GM12878 (cell line): ENCODE results near the gene SURF4.

Experiments used
- BCL11A ChIP-seq: IDR thresholded peaks from 2 replicates; pipeline ENCODE4 v1.6.1; 2011; ENCODE audit warnings: low read depth, low read length
- BHLHE40 ChIP-seq, 2 experiments: fragments of 450-650 bp in 1 of 2; IDR thresholded peaks; 2 replicates each; pipeline ENCODE4 v1.6.1; 2011 to 2017; ENCODE audit warnings: low read depth in 2 of 2, borderline replicate concordance in 1 of 2, improper control_type of control experiment in 1 of 2, low read length in 1 of 2, mild to moderate bottlenecking in 1 of 2
- CHD1 ChIP-seq: IDR thresholded peaks from 2 replicates; pipeline ENCODE4 v1.6.1; 2012; ENCODE audit warnings: low read depth, low read length, improper control_type of control experiment
- ESRRA ChIP-seq: IDR thresholded peaks from 2 replicates; pipeline ENCODE4 v1.6.1; 2012; ENCODE audit warnings: mild to moderate bottlenecking, low read length, improper control_type of control experiment
- EZH2 ChIP-seq: IDR thresholded peaks from 2 replicates; pipeline ENCODE4 v1.6.1; 2012; ENCODE audit warnings: low read depth, mild to moderate bottlenecking, control low read depth, inconsistent platforms, low read length, borderline replicate concordance; ENCODE audit not compliant: control insufficient read depth
- GABPA ChIP-seq: IDR thresholded peaks from 2 replicates; pipeline ENCODE4 v1.6.1; 2014; ENCODE audit warnings: antibody characterized with exemption, low read depth, mild to moderate bottlenecking, inconsistent platforms
- POLR2AphosphoS2 ChIP-seq: IDR thresholded peaks from 2 replicates; pipeline ENCODE4 v1.6.1; 2011; ENCODE audit warnings: low read depth, mild to moderate bottlenecking, low read length, improper control_type of control experiment, moderate library complexity
- SPI1 ChIP-seq: IDR thresholded peaks from 2 replicates; pipeline ENCODE4 v1.6.1; 2011; ENCODE audit warnings: low read depth, mild to moderate bottlenecking, low read length, moderate library complexity, borderline replicate concordance; ENCODE audit not compliant: insufficient read depth
- TARDBP ChIP-seq: IDR thresholded peaks from 2 replicates; pipeline ENCODE4 v1.6.1; 2016; ENCODE audit warnings: borderline replicate concordance
- ZBTB33 ChIP-seq: fragments of 450-650 bp; IDR thresholded peaks from 2 replicates; pipeline ENCODE4 v1.6.1; 2017; ENCODE audit warnings: mild to moderate bottlenecking
- ZNF24 ChIP-seq: fragments of 450-650 bp; IDR thresholded peaks from 2 replicates; pipeline ENCODE4 v1.6.1; 2017; ENCODE audit warnings: antibody characterized with exemption, mild to moderate bottlenecking

GRCh38 chr9:133369422-133369821 is 6.4 kb downstream of the SURF4 start:
- TF ChIP-seq CHD1 = no peak
- TF ChIP-seq ZNF24 = no peak
- TF ChIP-seq TARDBP = no peak
- TF ChIP-seq BHLHE40 (IDR thresholded peaks at IDR 0.05; ENCODE audit: borderline replicate concordance in 1 of 2, low read depth in 2 of 2, low read length in 1 of 2) = no peak
- no peak for TF ChIP-seq BCL11A
- no peak for TF ChIP-seq POLR2AphosphoS2
- TF ChIP-seq SPI1 = no peak
- no peak for TF ChIP-seq GABPA
- no peak for TF ChIP-seq ESRRA
- TF ChIP-seq EZH2 = no peak
- no peak for TF ChIP-seq ZBTB33
